HEK293 (cell line): ENCODE data around the gene TLR5.

ENCODE experiments used
- EGR2 ChIP-seq: fragments of 450-650 bp; formaldehyde crosslinking; IDR thresholded peaks from 2 replicates; pipeline ENCODE4 v1.5.1; 2016; ENCODE audit warnings: low read depth, missing biosample characterization, missing genetic modification characterization
- PRDM2 ChIP-seq: fragments of 450-650 bp; formaldehyde crosslinking; IDR thresholded peaks from 2 replicates; pipeline ENCODE4 v1.5.1; 2016; ENCODE audit warnings: missing biosample characterization, missing genetic modification characterization, borderline replicate concordance
- ZBTB49 ChIP-seq: fragments of 450-650 bp; formaldehyde crosslinking; IDR thresholded peaks from 2 replicates; pipeline ENCODE4 v1.5.1; 2016; ENCODE audit warnings: missing biosample characterization, missing genetic modification characterization, low read depth
- ZBTB8A ChIP-seq: fragments of 450-650 bp; formaldehyde crosslinking; IDR thresholded peaks from 2 replicates; pipeline ENCODE4 v1.5.1; 2016; ENCODE audit warnings: missing biosample characterization, missing genetic modification characterization
- ZNF341 ChIP-seq: fragments of 450-650 bp; formaldehyde crosslinking; IDR thresholded peaks from 2 replicates; pipeline ENCODE4; 2016; ENCODE audit warnings: low read depth, missing biosample characterization, missing genetic modification characterization
- ZNF664 ChIP-seq: fragments of 450-650 bp; formaldehyde crosslinking; IDR thresholded peaks from 2 replicates; pipeline ENCODE4 v1.5.1; 2016; ENCODE audit warnings: missing biosample characterization, missing genetic modification characterization
- ZNF830 ChIP-seq: fragments of 450-650 bp; IDR thresholded peaks from 2 replicates; pipeline ENCODE4 v1.5.0; 2018; ENCODE audit warnings: missing biosample characterization, missing genetic modification characterization, low read depth, mild to moderate bottlenecking, moderate library complexity
- TF ChIP-seq, protein P1 (sequence below): fragments of 450-650 bp; formaldehyde crosslinking; IDR thresholded peaks from 2 replicates; pipeline ENCODE4 v1.5.1; 2016; ENCODE audit warnings: missing biosample characterization, missing genetic modification characterization
- TF ChIP-seq, protein P2 (sequence below): fragments of 450-650 bp; formaldehyde crosslinking; IDR thresholded peaks from 2 replicates; pipeline ENCODE4 v1.5.1; 2016; ENCODE audit warnings: missing biosample characterization, missing genetic modification characterization, borderline replicate concordance
- TF ChIP-seq, protein P3 (sequence below): fragments of 450-650 bp; formaldehyde crosslinking; IDR thresholded peaks from 2 replicates; pipeline ENCODE4 v1.5.1; 2016; ENCODE audit warnings: missing biosample characterization, missing genetic modification characterization

GRCh38 chr1:223095870-223096269 lies 47.2 kb downstream of the TLR5 start:
- TF ChIP-seq, protein P1, sequence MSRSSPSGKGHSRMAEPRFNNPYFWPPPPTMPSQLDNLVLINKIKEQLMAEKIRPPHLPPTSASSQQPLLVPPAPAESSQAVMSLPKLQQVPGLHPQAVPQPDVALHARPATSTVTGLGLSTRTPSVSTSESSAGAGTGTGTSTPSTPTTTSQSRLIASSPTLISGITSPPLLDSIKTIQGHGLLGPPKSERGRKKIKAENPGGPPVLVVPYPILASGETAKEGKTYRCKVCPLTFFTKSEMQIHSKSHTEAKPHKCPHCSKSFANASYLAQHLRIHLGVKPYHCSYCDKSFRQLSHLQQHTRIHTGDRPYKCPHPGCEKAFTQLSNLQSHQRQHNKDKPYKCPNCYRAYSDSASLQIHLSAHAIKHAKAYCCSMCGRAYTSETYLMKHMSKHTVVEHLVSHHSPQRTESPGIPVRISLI (tag by site-specific recombination) = no peak
- TF ChIP-seq EGR2 (tag by site-specific recombination) (no peak), ZBTB8A (tag by site-specific recombination) (no peak), ZBTB49 (no peak), ZNF664 (tag by site-specific recombination) (no peak), ZNF830 (tag by site-specific recombination) (no peak), PRDM2 (tag by site-specific recombination) (no peak), ZNF341 (tag by site-specific recombination) (no peak)
- TF ChIP-seq, protein P2, sequence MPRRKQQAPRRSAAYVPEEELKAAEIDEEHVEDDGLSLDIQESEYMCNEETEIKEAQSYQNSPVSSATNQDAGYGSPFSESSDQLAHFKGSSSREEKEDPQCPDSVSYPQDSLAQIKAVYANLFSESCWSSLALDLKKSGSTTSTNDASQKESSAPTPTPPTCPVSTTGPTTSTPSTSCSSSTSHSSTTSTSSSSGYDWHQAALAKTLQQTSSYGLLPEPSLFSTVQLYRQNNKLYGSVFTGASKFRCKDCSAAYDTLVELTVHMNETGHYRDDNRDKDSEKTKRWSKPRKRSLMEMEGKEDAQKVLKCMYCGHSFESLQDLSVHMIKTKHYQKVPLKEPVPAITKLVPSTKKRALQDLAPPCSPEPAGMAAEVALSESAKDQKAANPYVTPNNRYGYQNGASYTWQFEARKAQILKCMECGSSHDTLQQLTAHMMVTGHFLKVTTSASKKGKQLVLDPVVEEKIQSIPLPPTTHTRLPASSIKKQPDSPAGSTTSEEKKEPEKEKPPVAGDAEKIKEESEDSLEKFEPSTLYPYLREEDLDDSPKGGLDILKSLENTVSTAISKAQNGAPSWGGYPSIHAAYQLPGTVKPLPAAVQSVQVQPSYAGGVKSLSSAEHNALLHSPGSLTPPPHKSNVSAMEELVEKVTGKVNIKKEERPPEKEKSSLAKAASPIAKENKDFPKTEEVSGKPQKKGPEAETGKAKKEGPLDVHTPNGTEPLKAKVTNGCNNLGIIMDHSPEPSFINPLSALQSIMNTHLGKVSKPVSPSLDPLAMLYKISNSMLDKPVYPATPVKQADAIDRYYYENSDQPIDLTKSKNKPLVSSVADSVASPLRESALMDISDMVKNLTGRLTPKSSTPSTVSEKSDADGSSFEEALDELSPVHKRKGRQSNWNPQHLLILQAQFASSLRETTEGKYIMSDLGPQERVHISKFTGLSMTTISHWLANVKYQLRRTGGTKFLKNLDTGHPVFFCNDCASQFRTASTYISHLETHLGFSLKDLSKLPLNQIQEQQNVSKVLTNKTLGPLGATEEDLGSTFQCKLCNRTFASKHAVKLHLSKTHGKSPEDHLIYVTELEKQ (tag by site-specific recombination) = no peak
- TF ChIP-seq, protein P3, sequence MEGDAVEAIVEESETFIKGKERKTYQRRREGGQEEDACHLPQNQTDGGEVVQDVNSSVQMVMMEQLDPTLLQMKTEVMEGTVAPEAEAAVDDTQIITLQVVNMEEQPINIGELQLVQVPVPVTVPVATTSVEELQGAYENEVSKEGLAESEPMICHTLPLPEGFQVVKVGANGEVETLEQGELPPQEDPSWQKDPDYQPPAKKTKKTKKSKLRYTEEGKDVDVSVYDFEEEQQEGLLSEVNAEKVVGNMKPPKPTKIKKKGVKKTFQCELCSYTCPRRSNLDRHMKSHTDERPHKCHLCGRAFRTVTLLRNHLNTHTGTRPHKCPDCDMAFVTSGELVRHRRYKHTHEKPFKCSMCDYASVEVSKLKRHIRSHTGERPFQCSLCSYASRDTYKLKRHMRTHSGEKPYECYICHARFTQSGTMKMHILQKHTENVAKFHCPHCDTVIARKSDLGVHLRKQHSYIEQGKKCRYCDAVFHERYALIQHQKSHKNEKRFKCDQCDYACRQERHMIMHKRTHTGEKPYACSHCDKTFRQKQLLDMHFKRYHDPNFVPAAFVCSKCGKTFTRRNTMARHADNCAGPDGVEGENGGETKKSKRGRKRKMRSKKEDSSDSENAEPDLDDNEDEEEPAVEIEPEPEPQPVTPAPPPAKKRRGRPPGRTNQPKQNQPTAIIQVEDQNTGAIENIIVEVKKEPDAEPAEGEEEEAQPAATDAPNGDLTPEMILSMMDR (tag by site-specific recombination) = no peak
